AG04450 (cell line): ENCODE results near the gene CRAMP1. TPM values are rescaled to one million over a fixed set of nuclear protein-coding genes. Genes with fewer than 3 reads are reported as not detected.

Experiments
- CTCF ChIA-PET: fragments of 300-600, 350-600 bp; formaldehyde crosslinking; extraction: SDS; loops from one replicate; lab custom pipeline; 2022; ENCODE audit warnings: antibody characterized with exemption, inconsistent platforms; lab: Charles Lee
- POLR2A ChIA-PET: fragments of 350-600 bp; formaldehyde crosslinking; extraction: SDS; loops from one replicate; lab custom pipeline; 2021; ENCODE audit warnings: antibody characterized with exemption, inconsistent platforms; lab: Yijun Ruan, JAX
- DNase-seq: peaks from one replicate; pipeline ENCODE4 v3.0.0-alpha.2; 2011; ENCODE audit warnings: low read depth, low spot score
- H3K27ac ChIP-seq: one replicate; pipeline ENCODE4 v1.5.1; 2012; ENCODE audit warnings: low read depth, low read length, control low read depth
- H3K27me3 ChIP-seq: one replicate; pipeline ENCODE4 v1.6.0; 2012; ENCODE audit warnings: low read length; ENCODE audit not compliant: control insufficient read depth, insufficient read depth
- H3K4me3 ChIP-seq: 2 replicates; pipeline ENCODE4 v1.5.1; 2011; ENCODE audit warnings: mild to moderate bottlenecking, low read depth, low read length, control low read depth
- H3K9me3 ChIP-seq: 2 replicates; pipeline ENCODE4 v1.5.1; 2012; ENCODE audit warnings: low read length; ENCODE audit not compliant: control insufficient read depth, insufficient read depth
- polyA plus RNA-seq: library from polyadenylated mRNA; depleted of rRNA; stranded (reverse); fragments of >200 nt; gene quantifications from 2 replicates; pipeline ENCODE4 v1.2.3, GENCODE V29; 2011
- TF ChIP-seq, protein P1 (sequence below): IDR thresholded peaks from 2 replicates; pipeline ENCODE4 v1.5.1; 2011; ENCODE audit warnings: low read depth, low read length, control low read depth, inconsistent platforms

The CRAMP1 gene
- polyA plus RNA-seq, 1 experiment = 7.8 TPM

DNA sequence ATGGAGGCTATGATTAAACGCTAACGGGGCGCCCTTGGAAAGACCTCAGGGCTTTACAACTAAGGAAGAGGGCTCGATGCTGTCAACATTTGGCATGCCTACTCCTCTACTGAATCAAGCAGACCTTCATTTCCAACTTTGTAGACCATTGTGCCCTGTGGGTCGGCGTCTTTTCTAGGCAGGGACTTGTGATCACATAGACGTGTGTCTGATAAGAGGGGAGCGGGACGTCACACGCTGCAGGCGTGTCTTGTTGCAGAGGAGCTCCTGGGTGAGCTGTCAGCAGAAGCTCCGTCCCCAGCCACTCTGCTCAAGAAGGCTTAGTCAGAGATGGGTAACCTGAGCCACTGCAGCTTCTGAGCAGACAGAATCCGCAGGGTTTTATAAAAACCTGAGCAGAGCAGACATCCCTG, 96.6 kb downstream of the CRAMP1 start:
- POLR2A ChIA-PET = no interaction called here
- CTCF ChIA-PET = no interaction called here
- Histone ChIP-seq H3K9me3 (no peaks in the 10 kb centered on the region; the same call in 1 of the 2 replicates), H3K27me3 (no peaks in the 10 kb centered on the region), H3K4me3 (peak overlapping the region; percentile 29), H3K27ac (peak overlapping the region; percentile 31)
- TF ChIP-seq, protein P1, sequence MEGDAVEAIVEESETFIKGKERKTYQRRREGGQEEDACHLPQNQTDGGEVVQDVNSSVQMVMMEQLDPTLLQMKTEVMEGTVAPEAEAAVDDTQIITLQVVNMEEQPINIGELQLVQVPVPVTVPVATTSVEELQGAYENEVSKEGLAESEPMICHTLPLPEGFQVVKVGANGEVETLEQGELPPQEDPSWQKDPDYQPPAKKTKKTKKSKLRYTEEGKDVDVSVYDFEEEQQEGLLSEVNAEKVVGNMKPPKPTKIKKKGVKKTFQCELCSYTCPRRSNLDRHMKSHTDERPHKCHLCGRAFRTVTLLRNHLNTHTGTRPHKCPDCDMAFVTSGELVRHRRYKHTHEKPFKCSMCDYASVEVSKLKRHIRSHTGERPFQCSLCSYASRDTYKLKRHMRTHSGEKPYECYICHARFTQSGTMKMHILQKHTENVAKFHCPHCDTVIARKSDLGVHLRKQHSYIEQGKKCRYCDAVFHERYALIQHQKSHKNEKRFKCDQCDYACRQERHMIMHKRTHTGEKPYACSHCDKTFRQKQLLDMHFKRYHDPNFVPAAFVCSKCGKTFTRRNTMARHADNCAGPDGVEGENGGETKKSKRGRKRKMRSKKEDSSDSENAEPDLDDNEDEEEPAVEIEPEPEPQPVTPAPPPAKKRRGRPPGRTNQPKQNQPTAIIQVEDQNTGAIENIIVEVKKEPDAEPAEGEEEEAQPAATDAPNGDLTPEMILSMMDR = no peak
- peak; percentile 45 for DNase-seq

DNA sequence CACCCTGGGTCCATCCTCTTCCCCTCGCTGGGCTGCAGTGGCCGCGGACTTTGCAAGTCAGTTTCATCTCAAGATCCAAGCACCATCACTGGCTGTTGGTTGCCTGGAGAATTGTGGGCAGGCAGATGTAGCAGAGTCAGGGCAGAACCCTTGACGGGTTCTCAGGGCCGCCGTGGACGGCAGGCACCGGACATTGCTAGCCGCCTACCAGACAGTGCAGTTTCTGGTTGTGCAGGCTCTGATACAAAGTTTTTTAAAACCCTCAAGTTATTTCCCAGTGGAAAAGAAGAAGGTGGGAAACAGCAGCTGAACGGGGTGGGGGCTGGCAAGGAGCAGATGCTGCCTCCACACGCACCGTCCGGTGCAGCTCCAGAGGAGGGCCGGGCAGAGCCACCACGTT, 97.2 kb downstream of the CRAMP1 start:
- DNase-seq = no peak
- ChIA-PET CTCF (interaction anchor here (0.5 kb wide), 1 partner anchor 1309 kb away, joined by 8 read pairs; no protein-coding TSS in a partner anchor), POLR2A (no interaction called here)
- peak overlapping the region; percentile 31 for H3K27ac ChIP-seq
- H3K9me3 ChIP-seq = no peaks in the 10 kb centered on the region; the same call in 1 of the 2 replicates
- no peaks in the 10 kb centered on the region for H3K27me3 ChIP-seq
- TF ChIP-seq, protein P1 = no peak
- H3K4me3 ChIP-seq = peak overlapping the region; percentile 29; the same call in 1 of the 2 replicates

DNA sequence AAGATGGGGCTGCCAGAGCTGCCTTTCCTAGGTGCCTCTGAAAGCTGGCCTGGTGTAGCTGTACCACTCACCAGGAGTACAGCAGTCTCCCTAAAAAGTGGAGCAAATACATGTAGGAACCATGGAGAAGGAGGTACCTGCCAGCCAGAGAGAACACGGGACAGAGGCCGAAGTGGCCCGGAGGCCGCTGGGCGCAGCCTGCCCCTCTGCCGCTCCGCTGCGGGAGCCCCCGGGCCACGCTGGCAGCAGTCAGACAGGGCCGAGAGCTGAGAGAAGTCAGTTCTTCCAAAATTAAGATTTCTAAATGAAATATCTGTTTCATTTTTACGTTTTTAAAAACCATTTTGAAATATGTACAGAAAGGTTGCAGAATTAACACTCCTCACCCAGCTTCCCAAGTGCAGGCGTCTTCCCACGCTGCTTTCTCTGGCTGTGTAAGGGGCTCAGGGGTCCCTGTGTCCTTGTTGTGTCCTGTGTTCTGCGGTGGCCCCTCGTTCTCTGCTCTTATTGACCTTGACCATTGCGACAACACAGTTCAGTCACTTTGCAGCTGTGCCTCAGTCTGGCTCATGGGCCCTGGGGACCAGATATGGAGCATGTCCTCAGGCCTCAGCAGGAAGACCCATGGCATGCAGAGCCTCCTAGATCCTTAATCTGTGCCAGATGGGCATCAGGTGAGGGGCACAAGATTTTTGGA, 98.8 kb downstream of the CRAMP1 start:
- H3K9me3 ChIP-seq = no peaks in the 10 kb centered on the region; the same call in 1 of the 2 replicates
- DNase-seq = no peak
- CTCF ChIA-PET = no interaction called here
- H3K27ac ChIP-seq = no peak overlapping the region
- TF ChIP-seq, protein P1 = no peak
- H3K27me3 ChIP-seq = no peaks in the 10 kb centered on the region
- H3K4me3 ChIP-seq = no peak overlapping the region
- POLR2A ChIA-PET = interaction anchor here (0.7 kb wide), 1 partner anchor 272 kb away, joined by 5 read pairs; no protein-coding TSS in a partner anchor

DNA sequence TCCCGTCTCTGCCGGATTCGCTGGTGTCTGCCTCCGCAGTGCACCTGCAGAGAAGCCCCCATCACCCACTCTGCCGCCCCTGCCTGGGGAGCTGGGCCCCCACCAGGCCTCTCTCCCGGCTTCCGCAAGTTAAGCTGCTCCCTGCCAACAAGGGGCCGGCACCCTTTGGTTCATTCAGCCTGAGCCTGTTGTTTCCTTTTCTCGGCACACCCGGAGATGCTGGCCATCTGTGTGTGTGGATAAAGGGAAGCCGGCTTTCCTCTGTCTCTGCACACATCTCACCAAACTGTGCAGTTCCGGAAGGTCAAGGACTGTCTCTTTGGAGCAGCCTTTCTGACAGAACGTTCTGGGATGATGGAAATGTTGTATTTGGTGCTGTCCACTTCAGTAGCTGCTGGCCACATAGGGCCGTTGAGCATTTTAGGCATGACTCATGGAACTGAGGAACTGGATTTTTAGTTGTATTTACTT, 100.7 kb downstream of the CRAMP1 start:
- Histone ChIP-seq H3K27me3 (no peaks in the 10 kb centered on the region), H3K27ac (no peak overlapping the region), H3K9me3 (no peaks in the 10 kb centered on the region; the same call in 1 of the 2 replicates), H3K4me3 (no peak overlapping the region)
- CTCF ChIA-PET = no interaction called here
- TF ChIP-seq, protein P1 = no peak
- POLR2A ChIA-PET = no interaction called here
- DNase-seq = no peak

- H3K4me3 ChIP-seq = no peak overlapping the region
- TF ChIP-seq, protein P1 = no peak
- DNase-seq = no peak
- POLR2A ChIA-PET = no interaction called here
- H3K27ac ChIP-seq = no peak overlapping the region
- no peaks in the 10 kb centered on the region for H3K27me3 ChIP-seq
- CTCF ChIA-PET = no interaction called here
- H3K9me3 ChIP-seq = no peaks in the 10 kb centered on the region; the same call in 1 of the 2 replicates
Observed at GRCh38 chr16:1713331-1713730, 101.2 kb downstream of the CRAMP1 start.
